HG03460 (cell line): ENCODE data around the gene SEMA5A.

Experiments
- ATAC-seq: cut with Tn5 transposase; IDR thresholded peaks from one replicate; pipeline ENCODE4 v1.9.1; 2021; ENCODE audit not compliant: unreplicated experiment

The SEMA5A gene

DNA sequence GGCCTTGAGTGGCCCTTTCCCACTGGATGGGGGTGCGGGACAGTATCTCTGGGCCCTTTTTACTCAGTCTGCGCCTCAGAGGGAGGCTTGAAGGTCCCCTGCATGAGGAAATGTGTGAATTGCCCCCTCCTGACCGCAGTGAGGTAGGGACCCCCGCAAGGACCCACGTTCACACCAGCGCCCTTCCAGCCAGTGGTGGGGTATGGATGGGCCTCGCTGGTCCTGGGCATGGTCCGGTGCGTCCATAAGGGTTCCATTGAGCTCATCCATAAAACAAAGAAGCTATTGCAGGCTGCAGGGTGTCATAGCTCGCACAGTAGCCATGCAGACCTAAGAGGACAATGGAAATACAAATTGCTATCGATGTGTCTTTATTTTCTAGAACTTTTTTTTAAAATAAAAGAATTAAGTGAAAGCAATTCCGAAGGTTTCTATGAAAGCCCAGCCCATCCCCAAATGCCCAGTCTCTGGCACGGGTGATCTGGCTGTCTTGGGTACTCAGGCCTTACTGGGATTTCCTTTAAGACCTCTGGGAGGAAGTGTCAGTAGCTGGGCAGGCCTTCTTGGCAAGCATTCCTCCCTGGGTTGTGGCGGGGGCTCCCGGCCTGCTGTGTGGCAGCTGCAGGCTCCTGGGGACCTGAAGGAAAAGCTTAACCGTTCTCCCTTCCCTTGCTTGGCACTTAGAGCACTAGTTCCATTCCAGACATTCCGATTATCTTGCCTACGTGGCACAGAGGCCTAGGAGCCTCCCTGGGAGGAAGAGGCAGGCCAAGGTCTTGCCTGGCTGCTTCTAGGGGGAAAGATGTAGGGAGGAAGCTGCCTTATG lies 1.5 kb upstream of the SEMA5A start:
- ATAC-seq, result no peak

DNA sequence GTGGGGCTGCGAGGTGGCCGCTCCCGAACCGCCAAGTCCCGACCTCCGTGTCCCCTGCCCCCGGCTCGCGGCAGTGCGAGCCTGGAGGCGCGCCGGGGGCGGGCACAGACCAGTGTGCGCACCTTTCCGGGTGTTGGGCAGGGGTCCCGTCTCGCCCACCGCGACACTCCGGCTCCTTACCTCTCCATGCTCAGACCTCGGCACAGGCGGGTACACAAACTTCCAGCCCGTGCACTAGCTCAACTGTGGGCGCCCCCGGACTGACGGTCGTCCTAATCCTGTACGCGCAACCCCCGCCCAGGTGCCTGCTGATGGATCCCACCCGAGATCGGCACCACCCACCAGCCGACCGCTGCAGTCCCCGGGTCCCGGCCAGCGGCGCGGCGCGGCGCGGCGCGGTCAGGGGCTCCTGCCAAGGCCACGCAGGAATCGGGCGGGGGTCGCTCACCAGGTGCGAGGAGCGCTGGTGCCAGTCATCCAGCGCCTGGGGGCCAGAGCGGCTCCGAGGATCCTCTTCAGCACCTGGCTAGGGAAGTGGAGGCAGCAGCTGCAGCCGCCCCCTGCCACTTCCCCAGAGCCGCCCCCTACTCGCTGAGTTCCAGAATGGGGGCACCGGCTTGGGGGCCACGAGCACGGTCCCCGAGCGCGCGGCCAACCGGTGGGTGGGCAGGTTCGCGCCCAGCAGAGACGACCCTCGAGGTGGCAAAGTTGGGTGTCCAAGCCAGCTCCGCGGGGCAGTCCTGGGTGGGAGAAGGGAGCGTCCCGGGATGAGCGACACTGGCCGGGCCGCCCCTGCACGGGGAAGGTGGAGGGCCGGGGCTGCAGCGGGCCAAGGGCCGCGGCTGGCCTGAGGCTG lies 511 bp downstream of the SEMA5A start:
- ATAC-seq, result peak; percentile 19

DNA sequence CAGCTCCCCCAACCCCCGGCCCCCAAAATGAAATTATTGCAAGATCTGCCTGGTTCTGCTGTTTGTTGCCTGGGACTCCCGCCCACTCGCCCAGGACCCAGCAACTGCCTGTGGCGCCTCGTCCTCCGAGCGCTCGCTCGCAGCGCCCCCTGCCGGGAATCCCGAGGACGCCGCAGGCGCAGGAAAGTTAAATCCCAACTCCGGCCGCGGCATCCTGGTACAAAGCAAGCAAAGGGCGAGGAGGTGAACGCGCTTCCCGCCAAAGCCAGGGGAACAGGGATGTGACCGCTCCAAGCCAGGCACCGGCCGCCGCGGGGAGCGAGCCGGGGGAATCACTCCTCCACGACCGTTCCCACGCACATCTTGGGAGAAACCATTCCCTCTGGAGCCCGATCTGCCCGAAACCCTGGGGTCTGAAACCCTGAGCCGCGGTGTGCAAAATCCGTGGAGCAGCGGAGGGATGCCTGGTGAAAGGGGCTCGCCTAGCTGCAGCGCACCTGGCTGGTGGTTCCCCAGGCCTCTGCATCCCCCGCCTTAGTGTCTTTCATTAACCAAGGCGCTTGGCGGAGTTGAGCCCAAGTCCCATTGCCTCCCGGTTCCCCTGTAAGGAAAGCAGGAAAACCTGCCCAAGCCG lies 1.3 kb downstream of the SEMA5A start:
- ATAC-seq, result peak; percentile 66

DNA sequence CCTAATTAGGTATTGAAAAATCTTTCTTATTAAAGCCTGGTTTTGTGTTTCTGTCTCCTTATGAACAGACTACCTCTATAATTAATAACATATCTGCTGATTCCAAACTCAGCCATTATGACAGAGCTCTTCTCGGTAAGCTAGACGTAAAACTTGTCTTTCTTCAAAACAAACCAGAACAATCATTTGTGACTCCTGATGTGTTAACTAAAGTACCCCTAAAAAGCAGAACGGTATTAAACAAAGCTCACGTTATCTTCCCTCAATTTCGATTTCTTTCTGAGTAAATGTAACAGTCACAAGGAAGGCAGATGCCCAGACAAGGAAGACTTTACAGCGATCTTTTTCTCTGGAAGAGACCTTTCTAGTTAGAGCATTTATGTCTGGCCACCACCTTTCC lies 1.8 kb downstream of the SEMA5A start:
- no peak for ATAC-seq

DNA sequence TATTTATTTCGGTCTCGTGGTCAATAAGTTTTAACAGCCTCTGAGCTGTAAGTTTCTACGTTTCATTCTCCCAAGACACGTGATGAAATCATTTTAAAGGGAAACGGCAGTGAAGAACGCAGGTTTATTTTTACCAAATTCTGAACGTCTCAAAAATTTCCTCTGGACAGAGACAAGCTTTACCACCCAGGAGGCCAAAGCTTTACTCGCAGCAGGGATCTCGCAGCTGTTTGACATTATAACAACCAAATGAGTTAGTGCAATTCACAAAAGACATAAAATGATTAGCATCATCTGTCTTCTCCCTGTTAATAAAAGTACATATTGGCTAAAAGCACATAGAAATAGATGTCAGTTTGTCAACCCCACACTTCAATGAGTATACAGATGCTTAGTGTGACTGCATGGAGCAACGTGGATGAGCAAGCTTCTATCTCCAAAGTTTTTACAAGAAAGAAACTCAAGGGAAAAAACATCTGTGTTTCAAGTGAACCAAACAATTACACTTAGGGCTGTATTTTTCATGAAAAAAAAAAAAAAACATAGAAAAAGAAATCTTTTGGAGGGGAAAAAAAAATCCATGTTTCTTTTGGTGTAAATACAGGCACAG lies 2.5 kb downstream of the SEMA5A start:
- no peak for ATAC-seq

DNA sequence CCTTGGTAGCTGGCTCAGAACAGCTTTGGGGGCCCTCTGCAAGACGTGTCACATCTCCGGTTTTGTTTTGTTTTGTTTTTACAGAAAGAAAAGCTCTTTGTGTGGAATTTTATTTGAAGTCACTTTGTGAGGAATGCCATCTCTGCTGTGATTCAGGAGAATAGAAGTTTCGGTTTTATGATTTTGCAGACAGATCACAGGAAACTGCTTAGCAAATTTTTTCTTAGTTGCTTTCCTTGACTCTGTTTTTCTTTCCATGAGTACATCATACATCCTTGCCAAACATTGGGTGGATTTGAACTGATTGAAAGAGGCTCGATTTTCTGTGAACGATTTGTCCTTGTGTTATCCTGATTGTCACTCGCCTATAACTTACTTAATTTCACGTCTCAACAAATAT lies 5.1 kb downstream of the SEMA5A start:
- no peak for ATAC-seq

DNA sequence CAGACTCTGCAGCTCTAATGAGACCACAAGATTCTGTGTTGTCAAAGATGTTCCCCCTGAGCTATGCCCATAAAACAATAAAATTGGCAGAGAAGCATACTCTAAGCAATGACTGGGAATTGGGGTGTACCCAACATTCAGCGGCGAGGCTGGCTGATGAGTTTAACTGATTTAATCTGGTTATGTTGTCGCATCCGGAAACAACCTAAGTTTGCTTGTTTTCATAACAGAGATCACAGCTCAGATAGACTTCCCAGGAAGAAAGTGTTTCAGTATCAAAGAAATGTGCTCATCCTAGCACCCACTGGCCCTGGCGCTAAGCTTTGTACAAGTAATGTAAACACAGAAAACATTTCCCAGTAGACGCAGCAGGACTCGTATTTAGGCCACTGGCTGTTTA lies 7.4 kb downstream of the SEMA5A start:
- no peak for ATAC-seq

DNA sequence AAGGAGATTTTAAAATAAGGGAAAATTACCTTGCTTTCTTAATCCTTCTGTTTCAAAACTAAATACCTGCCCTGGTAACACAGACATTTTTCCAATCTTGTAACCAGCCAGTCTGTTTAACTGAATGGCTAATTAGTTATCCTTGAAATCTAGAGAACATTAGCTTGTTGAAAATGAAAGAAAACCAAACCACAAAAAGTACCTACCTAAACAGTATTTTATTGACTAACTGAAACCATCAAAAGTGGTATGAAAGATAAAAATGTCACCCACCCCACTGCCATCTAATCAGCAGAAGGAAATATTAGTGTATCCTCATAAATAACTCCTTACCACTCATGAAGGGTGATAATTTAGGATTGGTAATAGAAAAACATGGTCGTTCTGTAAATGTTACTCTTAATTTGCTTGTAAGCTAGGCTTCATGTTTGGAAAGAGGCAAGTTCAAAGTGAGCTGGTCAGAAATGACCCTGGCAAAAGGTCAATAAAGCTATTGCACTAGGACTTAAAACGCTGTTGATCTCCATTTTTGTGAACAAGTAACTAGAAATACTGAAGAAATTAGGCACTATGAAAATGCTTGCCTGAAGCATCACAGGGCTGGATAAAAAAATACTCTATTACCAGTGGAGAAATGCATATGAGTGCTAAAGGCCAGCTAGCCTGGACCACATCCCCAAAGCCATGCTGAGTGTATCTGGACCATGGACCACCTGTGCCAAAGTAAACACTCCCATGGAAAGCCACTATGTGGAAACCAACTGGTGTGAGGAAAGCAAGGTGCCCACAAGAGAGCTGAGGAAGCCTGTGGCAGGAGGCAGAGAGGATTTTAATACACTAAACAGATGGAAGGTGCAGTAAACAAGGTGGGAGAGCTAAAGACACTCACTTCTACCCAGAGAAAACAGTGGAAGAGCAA lies 8.4 kb downstream of the SEMA5A start:
- no peak for ATAC-seq

DNA sequence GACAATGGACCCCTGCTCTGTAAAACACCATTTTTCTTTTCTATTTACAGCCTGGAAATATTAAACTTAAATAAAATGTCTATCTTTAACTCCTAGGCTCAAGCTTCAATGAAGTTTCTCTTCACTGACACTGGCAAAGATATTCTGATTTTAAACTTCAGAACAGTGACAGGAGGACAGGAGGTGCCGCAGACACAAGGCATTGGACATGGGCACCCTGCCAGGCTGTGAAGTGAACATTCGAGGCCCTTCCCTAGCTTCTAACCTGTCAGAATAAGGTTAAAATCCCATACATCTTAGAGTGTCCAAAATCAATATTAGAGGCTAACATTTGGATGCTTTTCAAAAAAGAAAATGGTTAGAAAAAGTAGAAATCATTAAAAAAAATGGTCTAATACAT lies 9.2 kb downstream of the SEMA5A start:
- no peak for ATAC-seq

DNA sequence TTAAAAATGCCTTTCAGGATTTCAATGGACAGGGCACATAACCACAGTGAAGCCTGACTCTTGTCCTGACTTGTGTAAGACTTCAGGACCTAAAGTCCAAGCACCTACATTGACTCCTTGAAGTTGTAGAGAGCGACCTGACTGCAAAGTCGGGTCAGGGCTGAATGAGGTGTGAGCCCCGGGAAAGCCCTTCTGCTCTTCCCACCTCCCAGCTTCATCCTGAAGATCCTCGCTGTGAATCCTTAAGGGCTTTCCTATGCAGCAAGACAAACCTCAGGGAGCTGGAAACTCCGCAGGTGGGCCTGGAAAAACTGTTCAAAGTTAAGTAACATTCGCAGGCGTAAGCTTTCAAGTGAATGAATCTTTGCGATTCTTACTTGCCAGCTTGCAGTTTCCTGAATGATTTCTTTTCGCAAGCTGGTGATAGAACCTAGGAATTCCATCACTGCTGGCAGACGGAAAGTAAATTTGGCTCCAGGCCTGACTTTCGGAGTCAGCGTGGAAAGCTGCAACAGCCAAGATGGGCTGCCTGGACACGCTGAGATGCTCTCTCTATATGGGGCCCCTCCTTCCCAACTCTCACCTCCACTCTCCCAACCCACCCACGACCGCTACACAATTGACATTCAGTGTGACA lies 10.9 kb downstream of the SEMA5A start:
- no peak for ATAC-seq

DNA sequence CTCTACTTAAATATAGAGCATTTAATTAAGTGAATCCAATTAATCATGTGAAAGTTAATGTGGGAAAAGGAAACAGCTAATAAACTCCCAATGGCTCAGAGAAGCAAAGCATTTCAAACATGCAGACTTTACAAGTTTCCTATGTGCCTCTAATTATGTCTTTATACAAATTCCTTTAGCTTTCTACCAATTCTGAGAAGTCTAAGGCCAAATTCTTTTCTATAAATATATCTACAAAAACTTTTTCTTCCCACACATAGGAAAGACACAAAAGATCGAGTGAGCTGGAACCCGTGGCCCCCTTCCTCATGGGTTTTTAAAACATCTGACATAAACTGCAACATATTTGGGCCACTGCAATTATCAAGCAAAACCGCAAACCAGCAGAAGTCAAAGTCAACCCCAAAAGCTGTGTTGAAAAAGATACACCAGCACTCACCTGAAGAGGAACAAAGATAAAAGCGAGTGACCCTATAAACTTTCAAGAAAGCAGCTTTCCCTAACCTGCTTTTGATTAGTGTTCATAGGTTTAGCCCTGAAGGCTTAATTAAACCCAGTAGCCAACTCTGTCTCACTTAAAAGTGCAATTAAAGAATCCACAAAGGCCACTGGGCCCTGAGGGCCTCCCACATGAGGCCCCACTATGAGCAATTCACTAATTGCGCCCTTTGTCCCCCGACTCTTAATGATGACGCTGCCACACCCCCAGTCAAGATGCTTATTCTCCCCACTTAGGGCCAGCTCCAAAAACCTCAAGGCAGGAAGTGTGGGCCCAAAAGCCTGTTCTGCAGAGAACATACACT lies 12.1 kb downstream of the SEMA5A start:
- no peak for ATAC-seq

DNA sequence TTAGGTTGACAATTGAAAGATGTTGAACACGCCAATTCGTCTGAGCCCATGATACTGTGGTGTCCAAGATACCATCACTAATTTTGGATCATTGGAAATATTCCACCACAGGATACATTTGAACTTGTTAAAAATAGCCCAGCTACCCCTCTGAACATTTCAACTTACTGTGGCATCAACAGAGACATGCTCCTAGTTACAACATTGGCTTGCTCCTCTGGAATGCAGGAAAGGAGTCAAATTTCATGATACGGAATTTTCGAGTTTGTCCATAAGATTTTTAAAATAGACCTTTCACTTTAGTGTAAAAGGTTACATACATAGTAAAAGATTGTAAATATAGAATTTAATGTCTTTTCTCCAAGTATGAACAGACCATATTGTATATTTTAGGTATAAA lies 12.8 kb downstream of the SEMA5A start:
- ATAC-seq, result no peak

DNA sequence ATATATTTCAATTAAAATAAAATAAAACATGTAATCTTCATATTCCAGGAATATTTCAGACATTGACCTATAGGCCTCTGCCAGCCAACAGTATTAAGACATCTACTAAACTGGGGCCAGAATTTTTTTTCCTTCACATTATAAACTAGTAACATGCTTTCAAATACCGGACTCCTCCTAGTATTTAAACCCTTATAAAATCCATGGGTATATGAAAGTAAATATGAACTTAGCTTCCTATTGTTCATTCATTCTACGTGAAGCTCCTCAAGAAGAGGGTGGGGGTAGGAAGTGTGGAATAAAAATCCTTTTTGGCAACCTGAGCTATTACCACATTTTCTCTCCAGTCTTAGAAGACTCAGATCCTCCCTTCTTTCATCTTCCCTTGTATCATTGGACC lies 16.4 kb downstream of the SEMA5A start:
- no peak for ATAC-seq

DNA sequence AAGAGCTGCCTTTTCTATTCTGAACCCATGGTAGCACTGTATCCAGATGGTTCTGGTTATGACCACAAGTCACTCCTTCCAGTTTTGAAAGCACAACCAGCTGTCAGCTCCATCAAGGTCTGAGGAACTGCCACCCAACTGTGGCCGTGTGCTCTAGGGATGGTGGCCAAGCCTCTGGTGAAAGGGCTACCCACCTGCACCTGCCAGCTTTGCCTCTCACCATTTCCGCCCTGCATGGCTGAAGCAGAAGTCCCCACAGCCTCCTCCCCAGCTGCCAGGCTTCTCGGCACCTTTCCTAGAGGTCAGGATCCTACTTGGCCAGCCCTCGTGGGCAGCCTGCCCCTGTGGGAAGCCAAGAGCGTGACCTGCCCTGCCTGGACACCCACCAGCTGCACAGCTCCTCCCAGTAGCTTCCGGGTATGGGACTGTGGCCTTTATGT lies 16.8 kb downstream of the SEMA5A start:
- no peak for ATAC-seq

DNA sequence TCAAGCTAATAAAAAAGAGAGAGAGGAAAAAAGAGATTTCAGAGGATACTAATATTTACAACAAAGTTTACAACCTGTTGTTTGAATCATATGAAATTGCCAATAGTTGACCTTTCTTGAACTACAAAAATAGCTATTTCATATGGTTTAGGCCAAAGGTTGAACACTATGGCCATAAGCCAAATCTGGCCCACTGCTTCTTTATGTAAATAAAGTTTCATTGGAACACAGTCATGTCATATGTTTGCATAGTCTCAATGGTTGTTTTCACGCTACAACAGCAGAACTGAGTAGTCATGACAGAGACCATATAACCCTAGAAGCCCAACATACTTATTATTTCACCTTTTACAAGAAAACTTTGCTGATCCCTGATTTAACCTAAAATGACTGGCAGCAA lies 20.9 kb downstream of the SEMA5A start:
- no peak for ATAC-seq

DNA sequence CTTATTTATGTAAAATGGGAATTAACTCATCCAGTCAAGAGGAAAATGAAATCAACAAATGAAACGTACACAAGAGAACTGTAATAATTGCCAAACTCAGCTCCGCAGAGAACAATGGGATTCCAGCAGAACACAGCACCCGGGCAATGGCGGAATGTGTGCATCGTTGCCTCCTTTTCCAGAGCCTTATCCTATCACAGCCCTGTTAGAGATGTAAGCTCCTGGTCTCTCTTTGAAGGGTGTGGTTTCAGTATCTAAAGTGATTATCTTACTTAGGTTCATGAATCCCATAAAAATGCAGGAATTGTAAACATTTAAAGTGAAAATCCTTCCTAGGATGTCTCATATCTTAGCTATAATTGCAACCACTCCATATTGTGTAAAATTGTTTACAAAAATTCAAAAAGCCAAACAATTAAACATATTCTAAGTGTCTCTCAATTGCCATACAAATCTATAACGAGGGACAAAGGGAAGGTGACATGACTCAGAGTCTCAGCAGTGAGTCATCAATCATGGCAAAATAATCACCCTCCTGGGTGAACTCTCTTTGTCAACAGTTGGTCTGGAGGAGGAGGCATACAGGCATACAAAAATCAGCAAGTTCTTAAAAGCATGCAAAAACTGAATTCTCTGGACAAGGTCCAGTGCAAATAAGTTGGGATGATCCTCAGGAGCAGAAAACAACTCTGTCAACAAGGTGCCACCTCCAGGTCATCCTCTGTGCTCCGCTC lies 22.6 kb downstream of the SEMA5A start:
- no peak for ATAC-seq

DNA sequence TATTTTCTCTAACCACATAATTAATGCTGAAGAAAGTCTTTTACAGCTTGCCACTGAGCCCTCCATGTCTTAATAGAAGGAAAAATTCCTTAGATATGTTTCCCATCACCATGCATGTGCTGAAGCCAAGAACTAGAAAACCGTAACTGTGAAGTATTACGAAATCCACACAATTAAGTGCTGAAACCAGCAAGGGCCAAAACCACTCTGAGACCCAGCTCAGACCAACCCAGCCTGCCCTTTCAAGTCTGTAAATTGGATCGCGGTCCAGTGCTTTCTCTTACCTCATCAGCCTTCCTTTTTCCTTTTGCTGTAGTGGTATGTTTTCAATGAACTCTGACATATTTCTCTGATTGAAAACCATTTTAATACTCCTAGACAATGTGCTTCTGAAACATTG lies 26.3 kb downstream of the SEMA5A start:
- ATAC-seq, result no peak

DNA sequence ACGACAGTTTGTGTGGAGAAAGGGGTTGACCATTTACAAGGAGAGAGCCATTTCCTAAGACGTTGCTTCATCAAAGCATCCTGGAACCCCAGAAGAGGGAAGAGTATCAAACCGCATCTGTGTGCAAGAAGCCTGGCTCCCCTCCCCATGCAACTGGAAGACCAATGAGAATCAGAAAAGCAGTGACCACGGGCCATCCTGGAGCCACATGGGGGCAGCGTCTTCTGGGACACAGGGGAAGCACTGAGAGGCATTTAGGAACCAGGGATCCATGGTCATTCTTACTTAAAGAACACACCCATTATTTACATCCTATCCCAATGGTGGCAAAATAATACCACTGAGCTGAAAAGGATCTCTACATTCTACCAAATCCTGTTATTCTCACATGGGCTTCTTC lies 29.3 kb downstream of the SEMA5A start:
- no peak for ATAC-seq
